ENCODE measurements around the gene HES1.
"Not testable (repeated sequence)": the region's sequence is repeated elsewhere in the genome, so short reads cannot be mapped to it uniquely, and the experiment has no call there.

Gene HES1

DNA sequence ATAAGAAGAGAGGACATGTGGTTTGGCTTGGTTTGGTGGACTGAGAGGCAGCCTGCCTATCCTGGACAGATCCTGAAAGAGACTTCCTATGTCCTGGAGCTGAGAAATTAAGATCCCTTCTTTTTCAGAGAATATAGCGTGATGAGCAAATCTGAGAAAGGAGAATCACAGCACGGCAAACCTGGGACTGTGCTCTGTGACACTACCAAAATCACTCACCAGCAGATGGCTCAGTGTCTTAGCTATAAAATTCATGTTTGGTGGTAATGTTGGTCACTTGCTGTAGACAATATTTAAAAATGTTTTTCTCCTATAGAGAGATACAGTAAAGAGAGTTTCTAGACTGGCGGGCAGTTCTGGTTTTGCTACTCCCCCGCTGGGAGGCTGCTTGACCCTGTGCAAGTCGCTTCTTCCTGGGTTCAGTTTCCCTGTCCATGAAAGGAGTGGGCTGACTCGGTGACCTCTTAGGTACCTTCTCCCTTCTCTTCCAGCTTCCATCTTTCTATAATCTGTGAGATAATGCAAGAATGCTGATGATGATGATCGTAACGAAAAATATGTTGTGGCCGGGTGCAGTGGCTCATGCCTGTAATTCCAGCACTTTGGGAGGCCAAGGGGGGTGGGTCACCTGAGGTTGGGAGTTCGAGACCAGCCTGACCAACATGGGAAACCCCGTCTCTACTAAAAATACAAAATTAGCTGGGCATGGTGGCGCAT, 7.6 kb upstream of the HES1 start:
- no peak for DNase-seq (ENCODE audit: low read depth, low spot score)

DNA sequence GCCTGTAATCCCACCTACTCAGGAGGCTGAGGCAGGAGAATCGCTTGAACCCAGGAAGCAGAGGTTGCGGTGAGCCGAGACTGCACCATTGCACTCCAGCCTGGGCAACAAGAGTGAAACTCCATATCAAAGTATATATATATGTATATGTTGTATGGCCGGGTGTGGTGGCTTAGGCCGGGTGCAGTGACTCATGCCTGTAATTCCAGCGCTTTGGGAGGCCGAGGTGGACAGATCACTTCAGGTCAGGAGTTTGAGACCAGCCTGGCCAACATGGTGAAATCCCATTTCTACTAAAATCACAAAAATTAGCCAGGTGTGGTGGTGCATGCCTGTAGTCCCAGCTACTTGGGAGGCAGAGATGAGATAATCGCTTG, 7.0 kb upstream of the HES1 start:
- not testable (repeated sequence) for DNase-seq (ENCODE audit: low read depth, low spot score)

- no peak for DNase-seq (ENCODE audit: low read depth, low spot score)
Measured at GRCh38 chr3:194129581-194130133, 6.3 kb upstream of the HES1 start.

DNA sequence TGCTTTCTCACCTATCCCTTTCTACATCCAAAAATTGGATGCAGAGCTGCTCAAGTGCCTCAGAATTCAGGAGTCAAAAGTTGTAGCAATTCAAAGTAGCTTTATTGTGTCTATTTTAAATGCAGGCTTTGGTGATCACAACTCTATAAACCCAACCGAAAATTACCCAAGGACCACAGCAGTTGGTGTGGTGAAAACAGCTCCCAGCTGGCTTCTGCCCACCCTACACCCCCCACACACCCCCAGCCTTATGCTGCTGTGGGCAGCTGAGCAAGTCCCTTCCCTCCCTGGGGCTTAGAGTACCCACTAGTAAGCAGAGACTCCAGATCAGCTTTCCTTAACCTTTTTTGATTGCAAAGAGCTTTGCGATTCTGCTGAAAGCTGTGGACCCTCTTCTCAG, 5.8 kb upstream of the HES1 start:
- no peak for DNase-seq (ENCODE audit: low read depth, low spot score)

DNA sequence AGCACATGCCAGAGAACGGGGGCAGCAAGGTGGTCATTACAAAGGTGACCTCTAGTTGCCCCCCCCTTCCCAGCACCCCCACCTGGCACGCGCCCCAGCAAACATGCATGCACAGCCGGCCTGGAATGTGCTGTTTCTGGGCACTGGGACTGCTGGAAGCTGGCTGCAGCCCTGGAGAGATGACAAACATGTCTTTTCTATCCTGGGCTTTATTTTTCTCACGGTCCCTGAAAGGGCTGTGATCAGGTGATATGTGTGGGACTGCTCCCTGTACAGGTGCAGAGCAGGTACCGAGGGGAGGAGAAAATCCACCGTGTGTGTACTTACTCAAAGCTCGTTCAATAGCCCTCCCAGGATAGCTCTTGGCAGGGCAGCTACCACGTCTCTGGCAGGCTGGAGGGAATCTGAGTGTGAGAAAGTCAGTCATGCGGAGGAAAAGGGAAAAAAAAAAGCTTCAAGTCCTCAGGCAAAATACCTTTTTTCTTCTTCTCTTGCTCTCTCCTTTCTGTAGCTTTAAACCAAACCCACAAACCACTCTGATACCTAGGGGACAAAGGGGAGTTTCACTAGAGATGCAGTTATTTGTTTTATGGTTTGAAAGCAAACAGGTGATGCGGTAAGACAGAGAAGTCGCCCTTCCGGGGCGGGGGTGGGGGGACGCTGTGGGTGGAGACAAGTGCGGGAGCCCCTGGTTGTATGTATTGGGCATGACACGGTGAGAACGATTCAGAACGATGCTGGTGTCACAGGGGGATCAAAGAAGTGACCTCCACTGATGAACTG, 5.0 kb upstream of the HES1 start:
- DNase-seq (ENCODE audit: low read depth, low spot score) = no peak

DNA sequence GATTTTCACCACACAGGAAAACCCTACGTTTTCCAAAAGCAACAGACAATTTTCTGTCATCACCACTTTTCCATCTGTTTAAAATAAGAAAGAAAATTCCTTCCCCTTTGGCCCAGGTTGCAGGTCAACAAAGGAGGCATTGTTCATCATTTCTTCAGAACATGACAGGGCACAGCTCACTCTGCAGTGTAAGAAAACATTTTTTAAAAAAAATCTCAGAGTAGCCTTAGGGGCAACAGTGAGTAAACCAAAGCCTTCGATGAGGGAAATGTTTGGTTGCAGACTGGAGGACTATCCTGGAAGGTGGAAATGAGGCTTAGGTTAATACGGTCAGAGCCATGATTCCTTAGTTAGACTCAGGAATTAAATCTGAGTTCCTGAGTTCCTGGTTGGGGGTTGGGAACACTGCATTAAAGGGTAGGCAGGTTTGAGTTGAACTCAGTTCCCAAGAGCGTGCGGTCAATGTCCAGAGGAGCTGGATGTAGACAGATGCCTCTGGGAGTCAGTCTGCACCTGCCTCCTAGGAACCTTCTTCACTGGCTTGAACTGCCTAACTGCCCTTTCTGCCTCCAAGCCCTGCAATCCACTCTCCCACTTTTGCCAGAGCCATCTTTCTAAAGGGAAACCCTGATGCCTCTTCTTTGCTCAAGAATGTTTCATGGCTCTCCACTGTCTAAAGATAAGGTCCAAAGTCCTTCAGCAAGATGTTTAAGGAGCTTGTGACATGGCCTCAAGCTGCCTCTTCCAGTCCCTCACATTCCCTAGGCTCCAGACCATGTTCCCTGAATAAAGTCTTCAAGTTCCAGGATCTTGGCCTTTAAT, 3.3 kb upstream of the HES1 start:
- no peak for DNase-seq (ENCODE audit: low read depth, low spot score)

DNA sequence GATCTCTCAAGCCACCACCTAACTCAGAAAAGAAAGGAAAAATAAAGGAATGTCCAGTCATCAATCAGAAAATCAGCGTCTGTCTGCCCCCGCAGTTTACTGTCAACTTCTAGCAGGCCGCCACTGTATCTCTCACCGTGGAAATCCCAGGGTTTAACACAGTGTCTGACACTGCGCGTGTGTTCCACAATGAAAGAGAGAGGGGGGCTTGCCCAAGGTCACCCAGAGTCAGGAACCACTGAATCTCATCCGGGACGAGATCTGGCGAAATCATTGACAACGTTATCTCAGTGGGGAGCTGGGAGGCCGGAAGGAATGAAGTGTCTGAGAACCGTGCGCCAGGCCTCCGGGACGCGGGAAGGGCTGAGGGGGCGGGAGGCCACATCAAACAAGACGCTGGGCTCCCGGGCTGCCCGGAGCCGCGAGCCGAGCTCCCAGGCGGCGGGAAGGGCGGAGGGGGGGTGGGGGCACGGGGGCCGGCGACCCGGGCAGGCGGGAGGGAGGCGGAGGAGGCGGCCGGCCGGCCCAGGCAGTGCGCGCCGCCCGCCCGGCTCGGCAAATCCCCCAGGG, 2.2 kb upstream of the HES1 start:
- no peak for DNase-seq (ENCODE audit: low read depth, low spot score)

- no peak for DNase-seq (ENCODE audit: low read depth, low spot score)
Measured at GRCh38 chr3:194134231-194134756, 1.7 kb upstream of the HES1 start.

DNA sequence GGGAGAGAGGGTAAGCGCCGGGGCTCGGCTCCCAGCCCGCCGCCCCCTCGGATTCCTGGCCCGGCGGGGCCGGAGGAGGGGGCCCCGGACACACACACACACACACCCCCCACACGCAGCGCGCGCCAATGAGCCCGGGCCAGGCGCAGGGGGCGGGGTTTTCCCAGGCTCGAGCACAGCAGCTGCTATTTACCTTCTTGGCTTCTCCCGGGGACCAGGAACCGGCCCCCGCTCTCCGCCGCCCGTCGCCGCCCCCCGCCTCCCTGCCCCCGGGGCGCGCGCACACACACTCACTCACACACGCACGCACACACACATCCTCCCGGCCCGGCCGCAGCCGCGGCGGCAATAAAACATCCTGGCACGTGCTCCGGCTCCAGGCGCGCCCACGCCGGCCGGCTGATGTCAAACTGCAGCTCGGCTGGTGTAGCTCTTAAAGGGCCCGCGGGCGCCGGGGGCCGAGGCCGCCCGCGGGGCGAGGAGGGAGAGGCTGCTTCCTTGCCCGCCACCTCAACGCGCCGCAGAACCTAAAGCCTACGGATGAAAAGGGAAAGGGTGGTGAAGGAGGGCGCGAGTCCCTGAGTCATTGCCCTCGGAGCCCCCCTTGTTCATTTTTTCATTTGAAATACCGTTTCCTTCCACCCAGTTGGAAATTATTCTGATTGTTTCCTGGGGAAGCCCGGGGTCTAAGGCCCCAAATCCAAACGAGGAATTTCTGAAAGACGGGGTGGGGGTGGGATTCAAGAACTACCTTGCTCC, 1.0 kb upstream of the HES1 start:
- DNase-seq (ENCODE audit: low read depth, low spot score) = no peak

GRCh38 chr3:194135516-194135805, 487 bp upstream of the HES1 start:
- no peak for DNase-seq (ENCODE audit: low read depth, low spot score)

DNA sequence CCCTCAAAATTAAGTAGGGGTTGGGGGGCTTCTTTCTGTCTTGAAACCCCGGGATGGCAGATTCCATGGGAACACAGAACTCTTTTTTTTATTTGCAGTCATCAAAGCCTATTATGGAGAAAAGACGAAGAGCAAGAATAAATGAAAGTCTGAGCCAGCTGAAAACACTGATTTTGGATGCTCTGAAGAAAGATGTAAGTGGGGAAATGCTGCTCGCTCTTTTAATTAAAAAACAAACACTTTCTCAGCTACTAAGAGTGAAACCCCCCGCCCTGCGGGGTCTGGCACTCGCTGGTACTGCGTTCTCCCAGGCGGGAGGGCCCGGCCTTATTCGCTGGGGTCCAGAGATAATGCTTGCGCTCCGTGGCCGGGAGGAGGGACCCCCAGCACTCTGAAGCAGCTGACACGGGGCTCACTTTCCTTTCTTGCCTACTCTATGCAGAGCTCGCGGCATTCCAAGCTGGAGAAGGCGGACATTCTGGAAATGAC, 615 bp downstream of the HES1 start:
- no peak for DNase-seq (ENCODE audit: low read depth, low spot score)

- no peak for DNase-seq (ENCODE audit: low read depth, low spot score)
Measured at GRCh38 chr3:194137008-194137505, 1.1 kb downstream of the HES1 start.

- no peak for DNase-seq (ENCODE audit: low read depth, low spot score)
Measured at GRCh38 chr3:194137506-194138474, 1.8 kb downstream of the HES1 start.

- DNase-seq (ENCODE audit: low read depth, low spot score) = no peak
Measured at GRCh38 chr3:194138732-194139070, 2.8 kb downstream of the HES1 start.

GRCh38 chr3:194139071-194139813, 3.3 kb downstream of the HES1 start:
- no peak for DNase-seq (ENCODE audit: low read depth, low spot score)

GRCh38 chr3:194139814-194140391, 4.0 kb downstream of the HES1 start:
- DNase-seq (ENCODE audit: low read depth, low spot score) = no peak

- no peak for DNase-seq (ENCODE audit: low read depth, low spot score)
Measured at GRCh38 chr3:194140520-194141414, 4.8 kb downstream of the HES1 start.
